CD8-positive, alpha-beta memory T cell (primary cell): Measurements from ENCODE around the gene PEAR1. TPM values are rescaled to one million over a fixed set of nuclear protein-coding genes. Genes with fewer than 3 reads are reported as not detected.

Experiments
- CTCF ChIA-PET: fragments of 350-600 bp; sonication (Branson Sonifier 250); formaldehyde crosslinking; loops from one replicate; lab custom pipeline; 2021; ENCODE audit warnings: antibody characterized with exemption; lab: Charles Lee
- POLR2A ChIA-PET: fragments of 350-600 bp; sonication (Branson Sonifier 250); formaldehyde crosslinking; loops from one replicate; lab custom pipeline; 2021; ENCODE audit warnings: antibody characterized with exemption; lab: Charles Lee
- DNase-seq, 5 donors: peaks; one replicate each; pipeline versions ENCODE4 v3.0.0 to v3.0.0-alpha.2; 2020 to 2022; ENCODE audit warnings: mixed read lengths in 1 of 5
- H3K27ac ChIP-seq: one replicate; pipeline ENCODE4 v1.7.0; 2013; ENCODE audit warnings: low read depth, mild to moderate bottlenecking, low read length, moderate library complexity
- H3K27me3 ChIP-seq: 2 replicates; pipeline ENCODE4 v1.7.0; 2013; ENCODE audit warnings: low read length, mild to moderate bottlenecking; ENCODE audit not compliant: insufficient read depth, poor library complexity, severe bottlenecking
- H3K36me3 ChIP-seq: 2 replicates; pipeline ENCODE4 v1.7.0; 2013; ENCODE audit warnings: mild to moderate bottlenecking, low read length, moderate library complexity; ENCODE audit not compliant: insufficient read depth
- H3K4me1 ChIP-seq: 2 replicates; pipeline ENCODE4 v1.7.0; 2013; ENCODE audit warnings: mild to moderate bottlenecking, low read length, moderate library complexity; ENCODE audit not compliant: insufficient read depth
- H3K4me3 ChIP-seq: 2 replicates; pipeline ENCODE4 v1.7.0; 2013; ENCODE audit warnings: mild to moderate bottlenecking, low read length
- H3K9me3 ChIP-seq: 2 replicates; pipeline ENCODE4 v1.7.0; 2013; ENCODE audit warnings: mild to moderate bottlenecking, low read length
- H3K27ac Mint-ChIP-seq, 8 donors: one replicate each; pipeline ENCODE4 v1.8.0; 2020 to 2021; ENCODE audit warnings: mixed read lengths in 8 of 8, mild to moderate bottlenecking in 6 of 8, inconsistent platforms in 3 of 8, moderate library complexity in 3 of 8
- H3K27me3 Mint-ChIP-seq, 2 donors: one replicate each; pipeline ENCODE4 v1.8.0; 2020 to 2021; ENCODE audit warnings: mixed read lengths in 2 of 2, mild to moderate bottlenecking in 1 of 2, moderate library complexity in 1 of 2
- H3K36me3 Mint-ChIP-seq, 3 donors: one replicate each; pipeline ENCODE4 v1.8.0; 2020 to 2021; ENCODE audit warnings: mixed read lengths in 3 of 3, inconsistent platforms in 1 of 3, mild to moderate bottlenecking in 1 of 3
- H3K4me1 Mint-ChIP-seq, 3 donors: one replicate each; pipeline ENCODE4 v1.8.0; 2020 to 2021; ENCODE audit warnings: mixed read lengths in 3 of 3, inconsistent platforms in 1 of 3, mild to moderate bottlenecking in 1 of 3
- H3K4me3 Mint-ChIP-seq, 7 donors: one replicate each; pipeline ENCODE4 v1.8.0; 2020 to 2021; ENCODE audit warnings: mixed read lengths in 7 of 7, mild to moderate bottlenecking in 6 of 7, moderate library complexity in 4 of 7, inconsistent platforms in 2 of 7
- H3K9me3 Mint-ChIP-seq, 5 donors: one replicate each; pipeline ENCODE4 v1.8.0; 2020 to 2022; ENCODE audit warnings: mixed read lengths in 5 of 5, mild to moderate bottlenecking in 3 of 5, moderate library complexity in 2 of 5, inconsistent platforms in 1 of 5
- polyA plus RNA-seq: library from polyadenylated mRNA; unstranded; fragments of 300-500 nt; fragmentation: Illumina TruSeq; gene quantifications from one replicate; pipeline ENCODE4 v1.2.3, GENCODE V29; 2021
- total RNA-seq, 2 experiments: library from RNA; stranded (reverse); gene quantifications; one replicate each; pipeline ENCODE4 v1.2.3, GENCODE V29; 2021

PEAR1 gene
- total and polyA plus RNA-seq, 3 experiments from 2014 or later: not detected

DNA sequence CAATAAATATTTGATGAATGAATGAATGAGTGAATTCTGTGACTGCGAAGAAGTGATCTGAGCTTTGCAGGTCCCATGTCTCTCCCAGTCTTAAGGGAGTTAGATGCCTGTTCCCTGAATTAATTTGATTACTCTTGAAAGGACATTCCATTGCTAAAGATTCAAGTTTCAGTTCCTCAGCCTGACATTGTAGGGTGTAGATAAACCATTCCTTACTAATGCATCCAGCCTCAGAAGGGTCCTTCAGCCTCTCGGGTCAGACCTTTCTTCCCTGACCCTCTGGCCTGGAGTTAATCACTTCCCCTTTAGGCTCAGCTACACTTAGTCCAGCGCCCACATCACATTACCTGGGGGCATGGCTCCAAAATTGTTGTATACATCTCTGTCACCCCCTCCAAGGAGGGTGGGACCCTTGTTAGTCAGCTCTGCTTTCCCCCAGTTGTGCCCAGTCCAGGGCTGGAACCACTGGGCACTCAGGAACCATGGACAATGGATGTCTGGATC lies 37.2 kb upstream of the PEAR1 start:
- Mint-ChIP-seq H3K36me3 (no peaks in the 10 kb centered on the region), H3K27ac (no peak overlapping the region), H3K4me3 (no peak overlapping the region), H3K9me3 (no peaks in the 10 kb centered on the region), H3K4me1 (peaks cover 7 to 20% (median 10%) of the 10 kb centered on the region in 3 donors), H3K27me3 (peaks cover 17 to 28% of the 10 kb centered on the region in 2 donors)
- no peak for DNase-seq
- Histone ChIP-seq H3K4me3 (no peak overlapping the region), H3K4me1 (peaks cover 19% of the 10 kb centered on the region), H3K9me3 (no peaks in the 10 kb centered on the region), H3K27me3 (peaks cover 11% of the 10 kb centered on the region), H3K27ac (no peak overlapping the region), H3K36me3 (no peaks in the 10 kb centered on the region)
- ChIA-PET CTCF (interaction anchor here (0.7 to 2.1 kb wide), 5 partner anchors 42 to 167 kb away, joined by 3 to 6 read pairs (median 3); no protein-coding TSS in a partner anchor), POLR2A (no interaction called here)

DNA sequence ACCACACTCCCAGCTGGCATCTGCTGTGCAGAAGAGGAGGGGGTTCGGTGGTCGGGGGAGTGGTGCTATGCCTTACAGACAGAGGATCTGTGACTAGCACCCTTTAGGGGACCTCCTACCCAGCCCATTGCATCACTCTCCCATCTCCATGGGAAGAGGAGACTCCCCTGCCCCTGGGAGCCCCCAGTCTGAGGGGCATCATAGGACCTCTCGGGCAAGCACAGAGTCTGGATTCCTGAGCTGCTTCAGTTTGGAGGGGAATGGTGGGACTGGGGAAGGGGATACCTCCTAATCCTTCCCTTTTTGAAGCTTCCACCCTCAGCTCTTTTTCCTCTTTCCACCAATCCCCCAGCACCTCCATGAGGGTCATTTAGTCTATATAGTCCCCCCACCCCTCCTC lies 36.0 kb upstream of the PEAR1 start:
- Histone ChIP-seq H3K36me3 (no peaks in the 10 kb centered on the region), H3K4me1 (peaks cover 21% of the 10 kb centered on the region), H3K9me3 (no peaks in the 10 kb centered on the region), H3K27me3 (peaks cover 23% of the 10 kb centered on the region), H3K27ac (no peak overlapping the region), H3K4me3 (no peak overlapping the region)
- peaks cover 24 to 36% of the 10 kb centered on the region in 2 donors for H3K27me3 Mint-ChIP-seq
- no peak overlapping the region for H3K4me3 Mint-ChIP-seq
- H3K36me3 Mint-ChIP-seq: no peaks in the 10 kb centered on the region
- H3K4me1 Mint-ChIP-seq: peaks cover 9 to 26% (median 10%) of the 10 kb centered on the region in 3 donors
- H3K9me3 Mint-ChIP-seq: no peaks in the 10 kb centered on the region
- no peak for DNase-seq
- peak overlapping the region in 1 of 8 donors; percentile 74 for H3K27ac Mint-ChIP-seq
- CTCF ChIA-PET: interaction anchor here (0.7 to 6.4 kb wide), 8 partner anchors 10 to 168 kb away, joined by 3 to 109 read pairs (median 6); partner anchors contain the start of gene SH2D2A
- POLR2A ChIA-PET: interaction anchor here (0.9 kb wide), 1 partner anchor 8 kb away, joined by 3 read pairs; no protein-coding TSS in a partner anchor

DNA sequence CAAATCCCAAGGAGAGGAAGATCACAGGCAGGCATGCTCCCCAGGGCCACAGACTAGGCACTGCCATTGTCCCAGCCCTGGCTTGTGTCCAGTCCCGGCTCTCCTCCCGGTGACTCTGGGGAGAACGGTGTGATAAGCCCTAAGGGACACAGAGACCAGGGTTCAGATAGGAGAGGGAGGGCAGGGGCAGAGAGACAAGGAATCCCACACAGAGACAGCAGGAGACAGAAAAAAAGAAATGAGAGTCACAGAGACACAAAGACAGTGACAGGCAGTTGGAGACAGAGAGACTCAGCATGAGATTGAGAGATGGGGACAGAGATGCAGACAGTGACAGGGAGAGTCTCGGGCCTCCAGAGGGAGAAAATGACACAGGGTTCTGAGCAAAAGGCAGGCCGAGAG lies 35.0 kb upstream of the PEAR1 start:
- no peaks in the 10 kb centered on the region for H3K36me3 Mint-ChIP-seq
- peaks cover 21% of the 10 kb centered on the region for H3K4me1 ChIP-seq
- H3K4me3 Mint-ChIP-seq: peak overlapping the region; percentile 16 to 83 (median 58)
- ChIA-PET POLR2A (interaction anchor here (2.6 kb wide), 1 partner anchor 60 kb away, joined by 16 read pairs; no protein-coding TSS in a partner anchor), CTCF (interaction anchor here (1.1 to 6.4 kb wide), 10 partner anchors 11 to 169 kb away, joined by 3 to 146 read pairs (median 10); no protein-coding TSS in a partner anchor)
- peaks cover 34 to 47% of the 10 kb centered on the region in 2 donors for H3K27me3 Mint-ChIP-seq
- peaks cover 14 to 32% (median 17%) of the 10 kb centered on the region in 3 donors for H3K4me1 Mint-ChIP-seq
- H3K27ac Mint-ChIP-seq: peak overlapping the region in 1 of 8 donors; percentile 83
- no peak for DNase-seq
- H3K9me3 ChIP-seq: no peaks in the 10 kb centered on the region
- H3K36me3 ChIP-seq: no peaks in the 10 kb centered on the region
- H3K27ac ChIP-seq: no peak overlapping the region
- no peaks in the 10 kb centered on the region for H3K9me3 Mint-ChIP-seq
- H3K4me3 ChIP-seq: no peak overlapping the region
- H3K27me3 ChIP-seq: peaks cover 31% of the 10 kb centered on the region

DNA sequence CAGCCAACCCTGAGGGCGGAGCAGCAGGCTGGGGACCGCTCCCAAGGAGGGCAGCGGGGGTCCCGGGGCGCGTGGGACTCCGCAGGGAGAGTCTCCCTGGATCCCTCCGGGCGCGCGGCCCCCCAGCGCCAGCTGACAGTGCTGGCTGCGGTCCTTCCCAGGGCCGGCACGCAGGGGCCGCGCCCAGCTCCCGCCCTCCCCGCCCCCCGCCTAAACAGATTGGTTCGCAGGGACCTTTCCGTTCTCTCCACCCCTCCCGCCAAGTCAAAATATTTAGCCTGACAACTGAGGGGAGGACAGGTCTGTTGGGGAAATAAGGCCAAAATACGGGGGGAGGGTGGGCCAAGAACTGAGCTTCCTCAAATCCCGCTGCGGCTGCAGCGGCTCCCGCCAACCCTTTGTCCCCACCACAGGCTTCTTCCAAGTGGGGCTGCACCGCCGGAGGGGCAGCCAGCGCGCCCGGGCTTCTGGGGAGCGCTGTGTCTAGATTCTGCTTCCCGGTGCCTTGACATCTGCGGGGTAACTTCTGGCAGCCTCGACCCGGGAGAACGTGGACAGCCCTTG lies 34.5 kb upstream of the PEAR1 start, which contains the start of gene INSRR:
TSS of gene INSRR (minus strand) at position 159 of the 564 bp plus-strand sequence. CDS start 496 bp downstream, outside the sequence.
- H3K27ac Mint-ChIP-seq: peak within 1 kb of the TSS in 2 of 8 donors; percentile 34 to 91

DNA sequence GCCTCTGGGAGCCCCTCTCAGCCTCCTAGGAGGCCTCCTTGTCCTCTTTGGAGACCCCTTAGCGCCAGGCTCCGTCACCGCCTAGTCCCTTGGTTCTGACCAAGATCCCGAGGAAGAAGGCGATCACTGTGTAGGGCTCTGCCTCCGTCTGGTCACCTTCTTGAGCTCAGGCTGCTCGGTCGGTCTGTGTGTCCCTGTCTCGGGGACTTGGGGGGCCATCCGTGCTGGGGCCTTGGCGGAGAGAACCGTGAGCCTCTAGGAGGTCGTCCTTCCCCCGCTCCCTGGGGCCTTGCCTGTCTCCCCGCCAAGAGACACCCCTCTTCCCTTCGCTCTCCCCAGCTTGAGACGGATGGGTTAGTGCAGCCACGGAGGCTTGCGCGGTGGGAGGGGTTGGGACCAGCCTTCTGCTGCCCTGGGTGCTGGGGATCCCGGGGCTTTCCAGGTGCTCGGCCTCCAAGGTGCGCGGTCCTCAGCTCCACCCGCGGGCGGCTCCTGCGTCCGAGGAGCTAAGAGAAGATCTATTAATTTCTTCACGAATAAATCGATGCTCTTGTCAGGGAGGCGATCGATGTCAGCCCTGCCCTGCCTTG lies 33.9 kb upstream of the PEAR1 start:
- H3K27me3 ChIP-seq: peaks cover 40% of the 10 kb centered on the region
- peak overlapping the region; percentile 46 for H3K4me3 ChIP-seq
- peak overlapping the region; percentile 74 to 90 (median 81) for H3K4me3 Mint-ChIP-seq
- H3K4me1 ChIP-seq: peaks cover 21% of the 10 kb centered on the region
- H3K27ac ChIP-seq: no peak overlapping the region
- no peaks in the 10 kb centered on the region for H3K36me3 ChIP-seq
- ChIA-PET POLR2A (interaction anchor here (0.6 to 2.6 kb wide), 7 partner anchors 11 to 63 kb away, joined by 3 to 16 read pairs (median 3); partner anchors contain the start of gene SH2D2A), CTCF (interaction anchor here (0.6 to 6.4 kb wide), 39 partner anchors 9 to 414 kb away, joined by 3 to 146 read pairs (median 6); partner anchors contain the start of genes CRABP2, ISG20L2, METTL25B and MRPL24)
- no peaks in the 10 kb centered on the region for H3K9me3 ChIP-seq
- no peaks in the 10 kb centered on the region for H3K36me3 Mint-ChIP-seq
- peak in 1 of 5 donors; percentile 10 for DNase-seq
- H3K27me3 Mint-ChIP-seq: peaks cover 39 to 55% of the 10 kb centered on the region in 2 donors
- H3K27ac Mint-ChIP-seq: peak overlapping the region in 2 of 8 donors; percentile 34 to 91
- H3K4me1 Mint-ChIP-seq: peaks cover 14 to 36% (median 19%) of the 10 kb centered on the region in 3 donors
- no peaks in the 10 kb centered on the region for H3K9me3 Mint-ChIP-seq

More for the DNA sequence above, 34.5 kb upstream of the PEAR1 start, which contains the start of gene INSRR:
- Histone ChIP-seq H3K9me3 (no peaks in the 10 kb centered on the region), H3K27ac (no peak within 1 kb of the TSS), H3K4me1 (peaks cover 21% of the 10 kb centered on the region), H3K27me3 (peaks cover 35% of the 10 kb centered on the region), H3K4me3 (peak within 1 kb of the TSS; percentile 46), H3K36me3 (no peaks in the 10 kb centered on the region)
- Mint-ChIP-seq H3K27me3 (peaks cover 38 to 51% of the 10 kb centered on the region in 2 donors), H3K36me3 (no peaks in the 10 kb centered on the region), H3K9me3 (no peaks in the 10 kb centered on the region), H3K4me1 (peaks cover 14 to 35% (median 19%) of the 10 kb centered on the region in 3 donors), H3K4me3 (peak within 1 kb of the TSS; percentile 74 to 90 (median 81))
- ChIA-PET CTCF (interaction anchor here (0.9 to 6.4 kb wide), 26 partner anchors 10 to 170 kb away, joined by 3 to 146 read pairs (median 7); partner anchors contain the start of genes ISG20L2, METTL25B, MRPL24 and PEAR1), POLR2A (interaction anchor here (1.4 to 2.6 kb wide), 2 partner anchors 10 to 61 kb away, joined by 5 to 16 read pairs; no protein-coding TSS in a partner anchor)
- no peak for DNase-seq

DNA sequence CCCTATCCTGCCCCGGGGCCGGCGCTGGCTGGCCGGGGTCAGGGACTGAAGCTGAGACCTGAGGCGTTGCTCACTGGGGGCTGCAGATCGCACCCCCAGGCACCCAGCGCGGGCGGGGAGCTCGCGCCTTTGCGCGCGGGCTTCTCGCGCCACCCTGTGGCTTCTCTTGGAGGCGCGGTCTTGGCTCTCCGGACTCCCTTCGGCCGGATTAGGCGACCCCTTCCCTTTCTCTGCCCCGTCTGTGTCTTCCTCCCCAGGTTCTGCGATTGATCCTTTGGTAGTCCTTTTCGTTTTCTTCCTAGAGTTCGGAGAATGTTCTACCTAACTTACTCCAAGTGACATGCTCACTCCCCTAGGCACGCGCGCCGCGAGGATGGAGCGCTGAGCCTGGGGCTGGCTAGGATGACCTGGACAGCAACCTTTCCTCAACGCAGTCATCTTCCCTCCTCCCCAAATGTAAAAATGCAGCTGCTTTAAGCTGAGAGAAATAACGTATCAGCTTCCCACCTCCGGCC lies 33.3 kb upstream of the PEAR1 start:
- Mint-ChIP-seq H3K9me3 (no peaks in the 10 kb centered on the region), H3K36me3 (no peaks in the 10 kb centered on the region), H3K27me3 (peaks cover 41 to 61% of the 10 kb centered on the region in 2 donors), H3K4me1 (peaks cover 14 to 36% (median 19%) of the 10 kb centered on the region in 3 donors), H3K4me3 (peak overlapping the region; percentile 74 to 90 (median 81)), H3K27ac (peak overlapping the region in 4 of 8 donors; percentile 7 to 85 (median 33))
- peak; percentile 46 to 71 (median 49) for DNase-seq
- POLR2A ChIA-PET: interaction anchor here (0.6 to 2.6 kb wide), 10 partner anchors 11 to 132 kb away, joined by 3 to 16 read pairs (median 3); partner anchors contain the start of genes METTL25B and SH2D2A
- Histone ChIP-seq H3K9me3 (no peaks in the 10 kb centered on the region), H3K27ac (no peak overlapping the region), H3K36me3 (no peaks in the 10 kb centered on the region), H3K4me3 (peak overlapping the region; percentile 64), H3K27me3 (peaks cover 40% of the 10 kb centered on the region), H3K4me1 (peaks cover 21% of the 10 kb centered on the region)
- CTCF ChIA-PET: interaction anchor here (0.6 to 6.4 kb wide), 41 partner anchors 9 to 414 kb away, joined by 3 to 146 read pairs (median 6); partner anchors contain the start of genes CRABP2, ISG20L2, METTL25B and MRPL24
